BE2C (cell line): ENCODE data around the gene PCDHGC5.

Experiments used
- DNase-seq: peaks from one replicate; pipeline ENCODE4 v3.0.0-alpha.2; 2020
- H3K27me3 ChIP-seq: fragments of 250-450 bp; sonication (Bioruptor Pico); 2 replicates; pipeline ENCODE4 v1.5.1; 2020; ENCODE audit warnings: mild to moderate bottlenecking
- H3K36me3 ChIP-seq: fragments of 250-450 bp; sonication (Bioruptor Pico); 2 replicates; pipeline ENCODE4 v1.5.1; 2020; ENCODE audit warnings: mild to moderate bottlenecking
- H3K4me1 ChIP-seq: fragments of 250-450 bp; sonication (Bioruptor Pico); 2 replicates; pipeline ENCODE4 v1.5.1; 2020
- H3K4me3 ChIP-seq: 2 replicates; pipeline ENCODE4 v1.5.1; 2011; ENCODE audit warnings: low read depth, low read length
- H3K9me3 ChIP-seq: fragments of 250-450 bp; sonication (Bioruptor Pico); 2 replicates; pipeline ENCODE4 v1.5.1; 2020
- TF ChIP-seq, protein P1 (sequence below): IDR thresholded peaks from 2 replicates; pipeline ENCODE4 v1.5.1; 2012; ENCODE audit warnings: mild to moderate bottlenecking, low read depth, low read length

Gene PCDHGC5

DNA sequence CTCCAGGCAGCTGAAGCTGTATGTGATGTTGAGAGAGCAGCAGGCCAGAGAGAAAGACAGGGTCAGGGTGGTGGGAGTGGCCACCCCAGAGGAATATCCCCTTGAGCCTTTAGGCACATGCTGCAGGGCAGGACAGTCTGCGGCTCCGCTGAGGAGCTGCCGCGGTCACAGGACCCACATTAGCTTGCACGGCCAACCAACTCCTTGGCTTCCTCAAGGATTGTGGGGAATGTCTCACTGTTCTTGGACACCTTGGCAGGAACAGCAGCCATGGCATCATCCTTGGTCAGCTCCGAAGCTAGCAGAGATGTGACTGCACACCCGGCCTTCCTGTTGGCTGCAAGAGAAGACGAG lies 27.8 kb downstream of the PCDHGC5 start:
- DNase-seq, result no peak
- TF ChIP-seq, protein P1, sequence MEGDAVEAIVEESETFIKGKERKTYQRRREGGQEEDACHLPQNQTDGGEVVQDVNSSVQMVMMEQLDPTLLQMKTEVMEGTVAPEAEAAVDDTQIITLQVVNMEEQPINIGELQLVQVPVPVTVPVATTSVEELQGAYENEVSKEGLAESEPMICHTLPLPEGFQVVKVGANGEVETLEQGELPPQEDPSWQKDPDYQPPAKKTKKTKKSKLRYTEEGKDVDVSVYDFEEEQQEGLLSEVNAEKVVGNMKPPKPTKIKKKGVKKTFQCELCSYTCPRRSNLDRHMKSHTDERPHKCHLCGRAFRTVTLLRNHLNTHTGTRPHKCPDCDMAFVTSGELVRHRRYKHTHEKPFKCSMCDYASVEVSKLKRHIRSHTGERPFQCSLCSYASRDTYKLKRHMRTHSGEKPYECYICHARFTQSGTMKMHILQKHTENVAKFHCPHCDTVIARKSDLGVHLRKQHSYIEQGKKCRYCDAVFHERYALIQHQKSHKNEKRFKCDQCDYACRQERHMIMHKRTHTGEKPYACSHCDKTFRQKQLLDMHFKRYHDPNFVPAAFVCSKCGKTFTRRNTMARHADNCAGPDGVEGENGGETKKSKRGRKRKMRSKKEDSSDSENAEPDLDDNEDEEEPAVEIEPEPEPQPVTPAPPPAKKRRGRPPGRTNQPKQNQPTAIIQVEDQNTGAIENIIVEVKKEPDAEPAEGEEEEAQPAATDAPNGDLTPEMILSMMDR, result no peak
- Histone ChIP-seq H3K27me3 (no peaks in the 10 kb centered on the region), H3K4me1 (peaks cover 7% of the 10 kb centered on the region), H3K9me3 (no peaks in the 10 kb centered on the region), H3K36me3 (peaks cover 52% of the 10 kb centered on the region), H3K4me3 (no peak overlapping the region)

DNA sequence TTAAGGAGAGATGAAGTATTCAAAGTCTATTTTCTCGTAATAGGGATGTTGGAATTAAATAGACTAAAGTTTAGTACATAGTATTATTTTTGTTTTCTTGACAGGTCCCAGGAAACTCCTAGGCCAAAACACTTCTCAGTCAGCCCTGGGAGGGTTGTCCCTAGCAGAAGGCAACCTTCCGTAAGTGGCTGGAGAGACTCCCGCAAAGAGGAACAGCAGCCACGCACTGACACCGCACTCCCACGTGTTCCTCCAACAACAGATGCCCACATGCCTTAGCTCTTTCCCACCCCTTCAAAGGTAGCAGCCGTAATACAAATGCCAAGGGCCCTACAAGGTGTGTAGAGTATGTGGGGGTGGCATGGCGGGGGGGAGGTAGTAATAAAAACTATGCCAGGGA lies 28.4 kb downstream of the PCDHGC5 start:
- TF ChIP-seq, protein P1, result no peak
- DNase-seq, result no peak
- no peaks in the 10 kb centered on the region for H3K27me3 ChIP-seq
- H3K36me3 ChIP-seq, result peaks cover 52% of the 10 kb centered on the region
- H3K4me1 ChIP-seq, result peaks cover 7% of the 10 kb centered on the region
- H3K9me3 ChIP-seq, result no peaks in the 10 kb centered on the region
- H3K4me3 ChIP-seq, result no peak overlapping the region

DNA sequence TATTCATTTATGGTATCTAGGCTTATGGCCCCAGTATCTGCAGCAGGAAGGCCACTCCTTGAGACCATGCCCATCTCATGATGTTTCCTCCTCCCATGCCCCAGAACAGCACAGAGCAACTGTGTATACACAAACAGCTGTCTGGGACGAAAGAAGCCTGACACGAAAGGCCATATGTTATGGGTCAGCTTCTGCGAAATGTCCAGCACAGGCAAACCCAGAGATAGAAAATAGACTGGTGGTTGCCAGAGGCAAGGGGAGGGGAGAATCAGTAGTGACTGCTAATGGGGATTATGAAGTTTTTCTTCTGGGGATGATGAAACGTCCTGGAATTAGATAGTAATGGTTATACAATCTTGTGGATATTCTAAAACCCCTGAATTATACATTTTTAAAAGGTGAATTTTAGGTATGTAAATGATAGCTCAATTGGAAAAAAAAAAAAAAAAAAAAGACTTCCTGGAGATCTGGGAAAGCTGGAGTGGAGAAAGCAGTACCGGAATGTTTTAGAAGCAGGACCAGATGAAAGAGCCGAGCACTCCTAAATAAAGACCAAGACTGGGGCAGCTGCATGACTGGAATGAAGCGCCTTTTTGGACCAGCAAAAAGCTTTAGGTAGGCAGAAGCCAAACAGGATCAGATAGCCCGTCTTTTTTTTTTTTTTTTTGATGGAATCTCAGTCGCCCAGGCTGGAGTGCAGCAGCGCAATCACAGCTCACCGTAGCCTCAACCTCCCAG lies 29.2 kb downstream of the PCDHGC5 start:
- TF ChIP-seq, protein P1, result no peak
- Histone ChIP-seq H3K36me3 (peaks cover 59% of the 10 kb centered on the region), H3K27me3 (no peaks in the 10 kb centered on the region), H3K4me1 (peaks cover 7% of the 10 kb centered on the region), H3K4me3 (no peak overlapping the region), H3K9me3 (no peaks in the 10 kb centered on the region)
- no peak for DNase-seq

DNA sequence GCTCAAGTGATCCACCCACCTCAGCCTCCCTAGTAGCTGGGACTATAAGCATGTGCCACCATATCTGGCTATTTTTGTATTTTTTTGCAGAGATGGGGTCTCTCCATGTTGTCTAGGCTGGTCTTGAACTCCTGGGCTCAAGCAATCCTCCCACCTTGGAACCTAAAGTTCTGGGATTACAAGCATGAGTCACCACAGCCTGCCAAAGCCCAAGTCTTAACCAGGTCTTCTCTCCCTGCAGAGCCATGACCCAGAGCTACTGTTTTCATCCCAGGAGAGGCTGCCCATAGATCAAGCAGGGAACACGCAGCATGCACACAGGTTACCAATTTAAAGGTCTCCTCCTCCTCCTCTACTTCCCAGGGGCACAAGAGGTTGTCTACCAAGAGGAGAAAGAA lies 29.7 kb downstream of the PCDHGC5 start:
- TF ChIP-seq, protein P1, result no peak
- H3K27me3 ChIP-seq, result no peaks in the 10 kb centered on the region
- H3K4me3 ChIP-seq, result no peak overlapping the region
- DNase-seq, result no peak
- no peaks in the 10 kb centered on the region for H3K9me3 ChIP-seq
- peaks cover 7% of the 10 kb centered on the region for H3K4me1 ChIP-seq
- H3K36me3 ChIP-seq, result peaks cover 63% of the 10 kb centered on the region

DNA sequence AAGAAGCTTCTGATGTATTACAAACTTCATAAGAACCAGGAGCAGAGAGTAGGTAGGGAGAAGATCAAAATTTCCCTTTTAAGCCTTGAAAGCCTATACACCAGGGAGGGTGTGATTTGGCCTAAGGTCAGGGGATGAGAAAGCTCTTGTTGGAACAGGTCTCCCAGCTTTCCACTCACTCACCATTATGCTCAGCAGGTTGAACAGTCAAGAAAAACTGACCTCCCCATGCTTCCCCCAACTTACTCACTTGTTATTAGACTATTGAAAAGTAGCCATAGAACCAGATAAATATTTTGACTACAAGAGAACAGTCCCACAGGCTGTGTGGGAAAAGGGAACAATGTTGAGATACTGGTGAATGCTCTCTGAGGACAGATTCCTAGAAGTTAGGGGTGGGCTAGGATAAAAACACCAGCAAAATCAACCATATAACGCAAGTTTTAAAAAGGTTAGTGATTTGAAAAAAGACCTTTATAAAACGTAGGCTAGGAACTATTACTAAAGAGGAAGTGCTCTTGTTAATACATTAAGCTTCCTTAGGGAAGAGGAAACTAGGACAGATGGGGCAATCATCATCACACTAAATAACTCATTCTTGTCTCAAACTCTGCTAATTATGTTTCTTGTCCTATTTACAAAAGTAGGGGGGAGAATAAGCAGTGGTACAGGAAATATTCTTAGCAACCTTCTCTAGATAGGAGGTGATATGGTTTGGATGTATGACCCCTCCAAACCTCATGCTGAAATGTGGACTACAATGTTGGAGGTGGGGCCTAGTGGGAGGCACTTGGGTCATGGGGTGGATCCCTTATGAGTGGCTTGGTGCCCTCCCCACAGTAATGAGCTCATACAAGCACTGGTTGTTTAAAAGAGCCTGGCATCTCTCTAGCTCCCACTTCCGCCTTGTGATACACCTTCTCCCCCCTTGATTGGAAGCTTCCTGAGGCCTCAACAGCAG lies 31.0 kb downstream of the PCDHGC5 start:
- H3K4me3 ChIP-seq, result no peak overlapping the region
- TF ChIP-seq, protein P1, result no peak
- DNase-seq, result no peak
- H3K4me1 ChIP-seq, result peaks cover 8% of the 10 kb centered on the region
- peaks cover 70% of the 10 kb centered on the region for H3K36me3 ChIP-seq
- H3K27me3 ChIP-seq, result no peaks in the 10 kb centered on the region
- no peaks in the 10 kb centered on the region for H3K9me3 ChIP-seq

DNA sequence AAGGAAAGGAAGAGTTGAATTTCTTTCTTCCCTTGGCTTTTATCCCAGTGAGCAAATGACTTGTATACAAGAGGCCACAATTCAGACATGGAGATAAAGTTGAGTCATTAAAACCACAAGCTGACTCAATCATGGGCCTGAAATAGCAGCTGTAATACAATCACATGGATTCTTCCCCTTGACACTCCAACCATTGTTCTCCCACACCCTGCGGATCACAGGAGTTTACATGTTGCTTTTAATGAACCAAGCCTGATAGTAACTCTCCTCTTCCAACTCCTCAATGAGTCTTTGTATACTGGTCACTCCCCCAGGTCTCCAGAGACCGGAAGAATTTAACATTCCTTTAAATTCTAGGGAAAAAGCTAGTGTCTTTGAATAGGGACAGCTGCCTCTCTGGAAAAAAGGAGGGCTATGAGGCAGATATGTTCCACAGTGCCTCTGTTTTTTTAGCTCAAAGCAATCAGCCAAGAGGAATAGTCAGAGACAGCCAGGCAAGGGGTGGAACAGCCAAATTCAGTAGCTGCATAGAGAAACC lies 32.4 kb downstream of the PCDHGC5 start:
- TF ChIP-seq, protein P1, result no peak
- H3K4me3 ChIP-seq, result no peak overlapping the region
- H3K9me3 ChIP-seq, result no peaks in the 10 kb centered on the region
- peaks cover 17% of the 10 kb centered on the region for H3K4me1 ChIP-seq
- no peak for DNase-seq
- H3K36me3 ChIP-seq, result peaks cover 68% of the 10 kb centered on the region
- no peaks in the 10 kb centered on the region for H3K27me3 ChIP-seq
